ENCODE data around the gene UPK1A. TPM values are rescaled to one million over a fixed set of nuclear protein-coding genes. Genes with fewer than 3 reads are reported as not detected.

UPK1A gene
- total RNA-seq, 2 experiments from 2014 or later, result not detected

DNA sequence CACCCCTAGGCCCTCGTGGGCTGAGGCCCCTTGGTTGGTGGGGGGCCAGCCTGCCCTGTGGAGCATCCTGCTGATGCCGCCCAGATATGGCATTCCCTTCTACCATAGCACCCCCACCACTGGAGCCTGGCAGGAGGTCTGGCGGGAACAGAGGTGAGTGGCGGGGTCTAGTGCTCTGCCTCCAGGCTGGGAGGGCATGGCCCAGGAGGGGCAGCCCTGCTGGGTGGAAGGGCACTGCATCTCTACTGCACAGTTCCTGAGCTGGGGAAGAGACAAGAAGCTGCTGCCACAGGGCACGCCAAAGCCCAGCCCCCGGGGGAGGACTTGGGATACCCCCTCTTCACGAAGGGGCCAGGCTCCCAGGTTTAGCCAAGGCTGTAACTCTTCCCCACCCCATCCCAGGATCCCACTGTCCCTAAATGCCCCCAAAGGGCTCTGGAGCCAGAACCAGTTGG lies 49.1 kb downstream of the UPK1A start:
- CTCF ChIA-PET (ENCODE audit: unreplicated experiment), result no interaction called here
- no peak overlapping the region for H2AFZ ChIP-seq (ENCODE audit: low read length)
- peaks cover 11% of the 10 kb centered on the region; the same call in 1 of the 2 replicates for H3K36me3 ChIP-seq (ENCODE audit: insufficient read depth, low read length)
- no peak for DNase-seq (ENCODE audit: low spot score)
- H3K4me3 ChIP-seq (ENCODE audit: low read depth, low read length, poor library complexity, severe bottlenecking), result peak overlapping the region; percentile 77
- no peaks in the 10 kb centered on the region for H3K9me2 ChIP-seq (ENCODE audit: insufficient read depth, low read length)
- POLR2A ChIA-PET, result no interaction called here
- no peak for TF ChIP-seq EZH2phosphoT487 (IDR thresholded peaks at IDR 0.05; ENCODE audit: borderline replicate concordance, low read depth, low read length)
- TF ChIP-seq CTCF (conservative IDR thresholded peaks at IDR 0.05; ENCODE audit: low read length), result no peak
- BruUV-seq (replicated peaks), result no TSS peak
- peaks cover 18% of the 10 kb centered on the region for H3K79me2 ChIP-seq (ENCODE audit: insufficient read depth, low read depth, low read length)
- peak overlapping the region; percentile 75 for H3K4me2 ChIP-seq (ENCODE audit: low read length)
- peaks cover 6% of the 10 kb centered on the region for H4K20me1 ChIP-seq (ENCODE audit: insufficient read depth, low read length)
- H3K4me1 ChIP-seq (ENCODE audit: insufficient read depth, low read length, poor library complexity, severe bottlenecking), result peaks cover 66% of the 10 kb centered on the region
- no peaks in the 10 kb centered on the region for H3K9me3 ChIP-seq (ENCODE audit: low read length)
- no peak overlapping the region for H3K27ac ChIP-seq (ENCODE audit: low read depth, low read length, poor library complexity, severe bottlenecking)
- intact Hi-C loops (cut with micrococcal nuclease; ENCODE audit: unreplicated experiment), result loop anchor here (5.0 kb wide), 1 partner anchor 42 kb away; the partner anchor contains the start of genes HSPB6 and PROSER3

GRCh38 chr19:35715981-35716800 lies 49.9 kb downstream of the UPK1A start:
- Histone ChIP-seq H3K9me2 (ENCODE audit: insufficient read depth, low read length) (no peaks in the 10 kb centered on the region), H3K4me1 (ENCODE audit: insufficient read depth, low read length, poor library complexity, severe bottlenecking) (peaks cover 58% of the 10 kb centered on the region), H2AFZ (ENCODE audit: low read length) (peak overlapping the region; percentile 27; the same call in 1 of the 2 replicates), H3K4me3 (ENCODE audit: low read depth, low read length, poor library complexity, severe bottlenecking) (peak overlapping the region; percentile 77), H4K20me1 (ENCODE audit: insufficient read depth, low read length) (peaks cover 6% of the 10 kb centered on the region), H3K36me3 (ENCODE audit: insufficient read depth, low read length) (peaks cover 16% of the 10 kb centered on the region), H3K4me2 (ENCODE audit: low read length) (peak overlapping the region; percentile 75), H3K27ac (ENCODE audit: low read depth, low read length, poor library complexity, severe bottlenecking) (peak overlapping the region; percentile 58), H3K79me2 (ENCODE audit: insufficient read depth, low read depth, low read length) (peaks cover 18% of the 10 kb centered on the region), H3K9me3 (ENCODE audit: low read length) (no peaks in the 10 kb centered on the region)
- no TSS peak for BruUV-seq (replicated peaks)
- DNase-seq (ENCODE audit: low spot score), result no peak
- no peak for TF ChIP-seq EZH2phosphoT487 (IDR thresholded peaks at IDR 0.05; ENCODE audit: borderline replicate concordance, low read depth, low read length)
- TF ChIP-seq CTCF (conservative IDR thresholded peaks at IDR 0.05; ENCODE audit: low read length), result no peak
- POLR2A ChIA-PET, result no interaction called here
- intact Hi-C loops (cut with micrococcal nuclease; ENCODE audit: unreplicated experiment), result loop anchor here (2.0 to 5.0 kb wide), 2 partner anchors 41 to 169 kb away; partner anchors contain the start of genes HSPB6 and PROSER3
- CTCF ChIA-PET (ENCODE audit: unreplicated experiment), result no interaction called here
